HG03280 (cell line): Measurements from ENCODE around the gene CDIPT.
"Not testable (repeated sequence)": the region's sequence is repeated elsewhere in the genome, so short reads cannot be mapped to it uniquely, and the experiment has no call there.

Experiments used
- ATAC-seq: cut with Tn5 transposase; IDR thresholded peaks from one replicate; pipeline ENCODE4 v1.9.1; 2021; ENCODE audit warnings: mild to moderate bottlenecking, moderate library complexity; ENCODE audit not compliant: unreplicated experiment

CDIPT gene

GRCh38 chr16:29897333-29897732 lies 34.3 kb upstream of the CDIPT start:
- no peak for ATAC-seq

GRCh38 chr16:29896841-29897240 lies 33.8 kb upstream of the CDIPT start:
- ATAC-seq, result no peak

DNA sequence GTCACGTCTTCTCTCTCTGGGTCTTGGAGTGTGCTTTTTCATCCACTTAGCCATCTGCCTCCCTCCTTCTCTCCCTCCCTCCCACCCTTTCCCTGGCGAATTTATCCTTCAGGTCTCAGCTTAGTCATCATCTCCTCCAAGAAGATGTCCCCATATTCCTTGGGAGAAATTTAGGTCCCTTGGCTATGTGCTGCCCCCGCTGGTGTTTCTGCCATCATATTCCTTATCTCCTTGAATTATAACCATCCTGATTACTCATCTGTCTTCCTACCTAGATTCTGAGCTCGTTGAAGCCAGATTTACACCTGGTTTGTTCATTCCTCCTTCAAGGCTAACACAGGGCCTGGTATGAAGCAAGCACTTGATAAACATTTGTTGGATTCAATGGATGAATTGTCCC lies 31.3 kb upstream of the CDIPT start:
- ATAC-seq, result no peak

DNA sequence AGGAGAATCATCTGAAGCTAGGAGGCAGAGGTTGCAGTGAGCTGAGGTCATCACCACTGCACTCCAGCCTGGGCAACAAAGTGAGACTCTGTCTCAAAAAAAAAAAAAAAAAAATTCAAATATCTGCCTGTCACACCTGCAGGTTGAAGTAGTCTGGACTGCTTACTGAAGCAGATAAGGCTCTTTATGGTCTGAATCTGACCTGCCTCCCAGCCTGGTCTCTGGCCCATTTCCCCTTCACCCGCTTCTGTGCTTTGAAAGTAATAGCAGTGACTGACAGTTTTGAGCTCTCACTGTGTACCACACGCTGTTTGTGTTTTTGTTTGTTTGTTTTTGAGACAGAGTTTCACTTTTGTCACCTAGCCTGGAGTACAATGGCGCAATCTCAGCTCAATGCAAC lies 30.5 kb upstream of the CDIPT start:
- ATAC-seq, result no peak

- ATAC-seq, result no peak
Measured at GRCh38 chr16:29892458-29892813, 29.4 kb upstream of the CDIPT start.

DNA sequence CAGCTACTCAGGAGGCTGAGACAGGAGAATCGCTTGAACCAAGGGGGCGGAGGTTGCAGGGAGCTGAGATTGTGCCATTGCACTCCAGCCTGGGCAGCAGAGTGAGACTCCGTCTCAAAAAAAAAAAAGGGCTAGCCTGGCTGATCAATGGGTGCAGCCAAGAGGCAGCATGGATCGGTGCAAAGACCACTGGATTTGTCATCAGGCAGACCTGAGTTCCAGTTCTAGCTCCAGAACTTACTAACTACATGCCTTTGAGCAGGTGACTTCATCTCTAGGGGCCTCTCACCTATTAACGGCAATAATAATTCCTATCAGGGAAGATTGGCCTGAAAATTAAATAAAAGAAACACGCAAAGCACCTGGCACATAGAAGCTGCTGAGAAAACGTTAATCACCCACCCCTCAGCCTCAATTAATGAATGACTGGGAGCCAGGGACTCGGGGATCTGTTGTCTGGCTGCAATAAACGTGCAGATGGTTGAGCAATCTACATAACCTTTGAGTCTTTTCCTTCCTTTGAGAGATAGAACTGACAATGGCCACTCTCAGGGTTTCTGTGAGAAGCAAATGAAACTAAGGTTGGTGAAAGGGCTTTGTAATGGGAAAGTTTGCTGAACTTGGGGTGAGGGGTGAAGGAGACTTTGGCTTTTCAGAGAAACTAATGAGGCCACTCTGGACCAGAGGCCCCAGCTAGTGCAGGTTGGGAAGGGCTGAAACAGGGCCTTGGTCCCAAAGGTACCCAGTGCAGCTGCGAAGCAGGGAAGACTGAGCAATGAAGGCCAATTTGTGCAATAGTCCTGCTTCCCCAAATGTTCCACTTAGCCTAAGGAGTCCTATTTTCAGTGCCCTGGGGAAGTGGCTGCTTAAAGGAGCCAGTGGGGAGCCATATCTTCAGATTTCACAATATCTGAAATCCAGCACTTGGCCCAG lies 28.8 kb upstream of the CDIPT start:
- ATAC-seq, result no peak

DNA sequence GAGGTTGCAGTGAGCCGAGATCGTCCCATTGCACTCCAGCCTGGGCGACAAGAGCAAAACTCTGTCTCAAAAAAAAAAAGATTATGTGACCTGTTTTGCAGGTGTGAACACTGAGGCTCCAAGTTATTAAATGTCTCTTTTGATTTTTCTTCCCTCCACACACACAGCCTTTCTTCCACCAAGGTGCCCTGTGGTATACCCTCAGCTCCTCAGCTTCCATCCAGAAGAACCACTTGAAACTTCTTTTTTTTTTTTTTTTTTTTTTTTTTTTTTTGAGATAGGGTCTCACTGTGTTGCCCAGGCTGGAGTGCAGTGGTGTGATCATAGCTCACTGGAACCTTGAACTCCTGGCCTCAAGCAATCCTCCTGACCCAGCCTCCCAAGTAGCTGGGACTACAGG lies 26.3 kb upstream of the CDIPT start:
- not testable (repeated sequence) for ATAC-seq

GRCh38 chr16:29883987-29884386 lies 21.0 kb upstream of the CDIPT start:
- no peak for ATAC-seq

DNA sequence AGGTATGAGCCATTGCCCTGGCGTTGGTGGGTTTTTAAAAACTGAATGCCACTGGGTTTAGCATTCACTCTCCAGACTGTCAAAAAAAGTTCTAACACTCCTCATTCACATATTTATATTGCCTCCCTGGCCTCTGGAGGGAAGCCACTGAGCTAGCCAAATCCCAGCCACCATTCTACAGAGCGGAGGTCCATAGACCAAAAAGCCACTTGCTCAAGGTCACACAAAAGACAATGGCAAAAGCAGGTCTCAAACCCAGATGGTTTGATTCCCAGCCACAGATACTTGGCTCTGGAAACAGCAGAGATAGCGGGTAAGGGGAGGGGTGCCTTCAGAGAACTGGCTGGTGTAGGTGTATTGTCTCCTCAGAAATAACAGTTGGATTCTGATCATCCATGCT lies 18.0 kb upstream of the CDIPT start:
- ATAC-seq, result no peak

- no peak for ATAC-seq
Measured at GRCh38 chr16:29878172-29878571, 15.1 kb upstream of the CDIPT start.

DNA sequence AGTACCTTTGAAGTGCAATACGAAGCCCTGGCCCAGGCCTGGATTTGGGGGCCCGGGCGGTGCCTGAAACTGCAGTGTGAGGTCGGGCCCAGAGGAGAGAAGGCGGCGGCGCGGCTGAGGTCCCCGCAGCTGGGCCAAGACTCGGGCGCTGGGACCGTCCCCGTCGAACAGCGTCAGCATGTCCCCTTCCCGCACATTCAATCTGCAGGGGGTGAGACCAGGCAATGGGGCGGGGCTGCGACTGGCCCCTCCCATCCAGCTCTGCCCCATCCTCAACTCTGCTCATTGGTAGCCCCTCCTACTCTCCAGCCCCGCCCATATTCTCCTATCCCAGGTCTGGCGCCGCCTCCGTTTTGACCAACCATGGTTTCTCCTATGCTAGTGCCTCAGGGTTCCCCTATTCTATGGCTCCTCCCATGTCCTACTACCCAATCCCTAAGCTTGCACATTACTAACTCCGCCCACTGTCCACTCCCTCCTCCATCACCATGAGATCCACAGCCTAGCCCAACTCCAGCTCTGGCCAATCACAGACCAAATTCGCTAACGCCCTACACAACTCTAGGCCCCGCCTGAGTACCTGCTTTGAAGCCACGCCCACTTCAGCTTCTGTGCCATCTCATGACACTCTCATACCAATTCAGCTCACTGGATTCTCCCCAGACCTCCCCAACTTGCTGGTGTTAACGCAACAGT lies 14.4 kb upstream of the CDIPT start:
- ATAC-seq, result no peak

DNA sequence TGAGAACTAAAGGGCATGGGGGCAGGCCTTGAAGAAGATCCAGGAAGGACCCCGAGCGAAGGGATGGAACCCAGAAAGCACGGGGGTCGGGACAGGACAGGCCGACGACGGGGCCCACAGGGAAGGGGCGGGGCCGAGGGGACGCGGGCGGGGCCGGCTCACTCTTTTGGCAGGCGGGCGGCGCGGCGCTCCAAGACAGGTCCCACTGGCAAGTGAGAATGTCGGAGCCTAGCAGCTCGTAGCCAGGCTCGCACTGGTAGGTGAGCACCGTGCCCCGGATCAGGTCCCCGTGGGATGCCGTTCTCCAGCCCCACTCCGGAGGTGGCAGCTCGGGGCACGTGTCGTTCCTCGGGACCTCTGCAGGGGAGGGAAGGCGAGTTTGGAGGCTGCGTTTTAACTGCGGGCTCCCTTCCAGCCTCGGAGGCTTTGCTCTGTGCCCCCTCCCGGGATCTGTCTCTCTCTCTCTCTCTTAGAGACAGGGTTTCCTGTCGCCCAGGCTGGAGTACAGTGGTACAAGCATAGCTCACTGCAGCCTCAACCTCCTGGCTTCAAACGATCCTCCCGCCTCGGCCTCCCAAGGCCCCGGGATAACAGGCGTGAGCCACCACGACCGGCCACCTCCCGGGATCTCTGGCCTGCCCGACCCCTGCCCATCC lies 13.7 kb upstream of the CDIPT start:
- ATAC-seq, result no peak

- no peak for ATAC-seq
Measured at GRCh38 chr16:29876217-29876593, 13.2 kb upstream of the CDIPT start.

DNA sequence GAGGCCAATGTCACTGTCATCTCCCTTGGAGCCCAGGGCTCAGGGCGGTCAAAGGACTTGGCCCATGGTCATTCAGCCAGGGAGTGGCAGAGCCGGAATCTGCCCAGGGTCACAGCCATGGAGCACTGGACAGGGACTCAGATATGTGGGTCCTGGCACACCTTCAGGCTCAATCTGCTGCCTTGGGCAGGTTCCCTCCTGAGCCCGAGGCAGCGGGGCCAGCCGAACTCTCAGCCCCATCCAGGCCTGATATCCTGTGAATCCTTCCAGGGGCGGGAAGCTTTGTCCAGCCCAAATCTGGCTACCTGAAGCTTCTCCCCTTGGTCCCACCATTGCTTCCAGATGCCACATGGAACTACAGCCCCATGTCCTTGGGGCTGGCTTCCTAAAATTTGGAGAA lies 12.2 kb upstream of the CDIPT start:
- ATAC-seq, result no peak

DNA sequence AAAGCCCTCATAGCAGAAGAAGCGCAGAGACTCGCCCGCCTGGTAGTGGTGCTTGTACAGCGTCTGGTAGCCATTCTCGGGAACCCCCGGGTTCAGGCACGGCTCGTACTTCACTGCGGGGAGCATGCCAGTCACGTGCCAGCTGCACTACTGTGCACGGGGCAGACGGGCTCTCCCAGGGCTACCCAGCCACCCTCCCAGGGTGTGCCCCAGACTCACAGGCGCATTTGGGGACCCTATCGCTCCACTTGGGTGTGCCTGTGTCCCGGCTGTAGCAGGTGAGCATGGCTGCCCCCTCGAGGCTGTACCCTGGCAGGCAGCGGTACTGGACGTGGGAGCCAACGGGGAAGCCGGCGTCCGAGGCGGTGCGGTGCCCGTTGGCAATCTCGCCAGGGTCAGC lies 10.3 kb upstream of the CDIPT start:
- no peak for ATAC-seq

DNA sequence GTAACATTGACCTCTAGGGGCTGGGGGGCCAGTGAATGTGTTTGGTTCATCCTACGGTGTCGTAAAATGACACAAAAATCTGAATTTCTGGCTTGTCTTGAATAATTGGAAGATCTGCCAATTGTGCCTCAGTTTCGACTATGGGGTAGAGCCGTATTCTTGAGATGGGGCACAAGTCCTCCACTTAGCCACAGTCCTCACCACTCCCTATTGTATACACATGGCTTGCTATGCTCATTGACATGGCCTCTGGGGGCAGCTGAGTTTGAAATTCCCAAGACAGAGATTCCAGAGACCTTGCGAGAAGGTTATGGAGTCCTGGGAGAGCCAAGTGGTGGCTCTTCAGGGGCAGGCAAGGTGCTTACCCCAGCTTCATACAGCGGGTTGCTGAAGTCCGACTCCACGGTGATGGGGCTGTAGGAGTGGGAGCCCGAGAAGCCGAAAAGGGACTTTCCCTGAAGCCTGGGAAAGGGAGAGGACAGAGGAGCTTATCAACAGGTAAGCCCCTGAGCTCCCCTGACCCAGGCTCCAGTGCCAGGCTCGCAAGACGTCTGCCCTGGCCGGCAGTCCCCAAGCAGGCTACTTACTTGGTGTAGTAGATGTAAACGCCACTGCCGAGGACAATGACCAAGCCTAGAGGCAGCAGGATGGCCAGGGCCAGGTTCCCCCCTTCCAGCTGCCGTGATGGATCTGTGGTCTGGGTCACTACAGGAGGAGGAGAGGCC lies 9.0 kb upstream of the CDIPT start:
- ATAC-seq, result no peak

GRCh38 chr16:29869067-29869466 lies 6.0 kb upstream of the CDIPT start:
- ATAC-seq, result not testable (repeated sequence)

DNA sequence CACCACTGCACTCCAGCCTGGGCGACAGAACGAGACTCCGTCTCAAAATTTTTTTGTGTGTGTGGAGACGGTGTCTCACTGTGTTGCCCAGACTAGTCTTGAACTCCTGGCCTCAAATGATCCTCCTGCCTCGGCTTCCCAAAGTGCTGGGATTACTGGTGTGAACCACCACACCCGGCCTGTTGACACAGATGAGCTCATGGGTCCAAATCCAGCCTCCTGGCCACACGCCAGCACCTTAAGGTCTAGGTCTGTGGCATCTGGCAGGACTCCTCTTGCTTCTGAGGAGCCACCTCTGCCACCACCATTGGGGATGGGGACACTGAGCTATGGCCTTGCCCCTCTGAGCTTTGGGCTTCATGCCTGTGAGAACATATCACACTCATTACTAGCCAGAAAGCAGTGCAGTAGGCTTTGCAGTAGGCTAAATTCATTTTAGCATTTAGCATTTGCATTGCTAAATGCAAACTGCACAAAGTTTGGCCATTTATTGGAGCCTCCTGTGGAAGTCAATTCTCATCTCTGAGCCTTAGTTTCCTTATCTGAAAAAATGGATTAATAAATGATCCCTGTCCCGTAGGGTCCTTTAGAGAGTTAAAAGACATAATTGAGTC lies 5.5 kb upstream of the CDIPT start:
- ATAC-seq, result no peak

- no peak for ATAC-seq
Measured at GRCh38 chr16:29864205-29864604, 1.2 kb upstream of the CDIPT start.

GRCh38 chr16:29863669-29863984 lies 601 bp upstream of the CDIPT start:
- ATAC-seq, result no peak

GRCh38 chr16:29862383-29862883 lies 593 bp downstream of the CDIPT start:
- ATAC-seq, result no peak
